ENCODE data around the gene PIEZO2. TPM values are rescaled to one million over a fixed set of nuclear protein-coding genes. Genes with fewer than 3 reads are reported as not detected.
"Not testable (repeated sequence)": the region's sequence is repeated elsewhere in the genome, so short reads cannot be mapped to it uniquely, and the experiment has no call there.

PIEZO2 gene
- polyA plus RNA-seq, 1 experiment = 4.6 TPM

DNA sequence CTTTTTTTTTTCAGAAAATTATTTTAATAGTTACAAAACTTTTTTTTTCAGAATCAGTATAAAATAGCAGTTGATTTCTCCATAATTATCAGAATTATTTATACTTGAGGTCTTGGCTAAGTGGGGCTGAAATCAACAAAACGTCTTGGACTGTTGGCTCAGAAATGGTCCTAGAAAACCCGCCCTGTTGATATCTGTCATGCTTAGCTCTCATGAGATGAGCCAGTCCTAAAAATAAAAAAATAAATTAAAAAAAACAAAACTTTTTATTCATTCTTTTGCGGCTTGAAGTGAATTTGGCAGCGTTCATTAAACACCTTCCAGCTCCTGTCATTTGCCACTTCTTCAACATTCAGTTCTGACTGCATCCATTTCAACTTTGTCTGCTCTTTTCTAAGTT lies 525.8 kb downstream of the PIEZO2 start:
- H3K27me3 ChIP-seq (ENCODE audit: control insufficient read depth, insufficient read depth, low read length); POLR2A ChIA-PET; CTCF ChIA-PET; DNase-seq (ENCODE audit: low read depth); H3K36me3 ChIP-seq (ENCODE audit: control insufficient read depth, insufficient read depth, low read length); H3K4me3 ChIP-seq (ENCODE audit: low read depth, low read length): not testable (repeated sequence)

DNA sequence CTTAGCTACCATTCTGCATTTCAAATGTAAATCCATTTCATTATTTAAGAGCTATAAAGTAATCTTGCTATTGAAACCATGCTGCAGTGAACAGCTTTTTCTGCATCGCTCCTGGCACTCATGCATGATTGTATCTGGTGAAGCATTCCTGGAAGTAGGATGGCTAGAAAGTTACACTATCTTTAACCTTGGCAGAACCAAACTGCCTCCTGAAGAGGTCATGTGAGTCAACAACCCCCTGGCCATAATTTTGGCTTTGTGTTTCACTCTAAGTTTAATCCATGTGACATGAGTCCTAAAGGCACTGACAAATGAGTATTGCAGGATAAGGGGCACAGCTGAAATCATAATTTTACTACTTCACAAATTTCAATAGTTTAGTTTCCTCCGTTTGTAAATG lies 526.4 kb downstream of the PIEZO2 start:
- H3K36me3 ChIP-seq (ENCODE audit: control insufficient read depth, insufficient read depth, low read length); H3K4me3 ChIP-seq (ENCODE audit: low read depth, low read length); POLR2A ChIA-PET; DNase-seq (ENCODE audit: low read depth); CTCF ChIA-PET; H3K27me3 ChIP-seq (ENCODE audit: control insufficient read depth, insufficient read depth, low read length): not testable (repeated sequence)

DNA sequence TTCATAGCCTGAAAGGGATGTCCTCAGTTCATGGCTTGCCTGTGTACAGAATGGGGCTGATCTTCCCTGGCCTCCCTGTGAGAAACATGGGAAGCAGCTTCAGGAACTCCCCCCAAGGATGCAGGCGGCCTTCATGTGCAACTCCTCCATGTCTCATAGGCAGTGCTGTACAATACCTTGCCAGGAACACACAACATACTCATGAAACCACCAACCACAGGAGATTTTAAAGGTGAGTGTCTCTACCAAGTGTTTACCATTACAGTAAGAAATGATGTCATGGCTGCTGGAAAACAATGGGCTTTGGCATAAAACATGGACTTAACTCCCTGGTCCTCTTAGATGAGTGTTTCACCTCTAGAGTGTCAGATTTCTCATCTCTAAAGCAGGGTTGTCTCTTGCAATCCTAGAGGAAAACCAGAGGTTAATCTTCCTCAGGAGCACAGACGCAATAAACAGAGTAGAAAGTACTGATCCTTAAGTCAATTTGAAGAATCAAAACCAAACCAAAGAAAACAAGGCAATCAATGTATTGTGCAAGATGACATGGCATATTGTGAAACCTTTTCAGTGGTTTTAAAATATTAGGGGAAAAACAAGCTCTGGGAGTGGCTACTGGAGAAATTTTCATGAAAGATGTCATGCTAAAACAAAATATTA lies 528.6 kb downstream of the PIEZO2 start:
- POLR2A ChIA-PET; CTCF ChIA-PET; H3K36me3 ChIP-seq (ENCODE audit: control insufficient read depth, insufficient read depth, low read length); H3K27me3 ChIP-seq (ENCODE audit: control insufficient read depth, insufficient read depth, low read length); H3K4me3 ChIP-seq (ENCODE audit: low read depth, low read length); DNase-seq (ENCODE audit: low read depth): not testable (repeated sequence)

Small RNAs within 50 kb of the gene (small RNA-seq; reads per million reads assigned to genes)
- not detected for gene AP001180.3 (ENCODE audit: insufficient read length, low read depth, low replicate concordance)
- gene AP001180.5 (ENCODE audit: insufficient read length, low read depth, low replicate concordance) = not detected
- gene MIR6788 (ENCODE audit: insufficient read length, low read depth, low replicate concordance) = not detected

All from BJ (cell line).